Chondrocyte (in vitro differentiated cells): ENCODE results near the gene SUPT4H1. TPM values are rescaled to one million over a fixed set of nuclear protein-coding genes. Genes with fewer than 3 reads are reported as not detected.

ENCODE experiments used
- DNase-seq: peaks from one replicate; pipeline ENCODE4 v3.0.0; 2021; ENCODE audit warnings: mixed read lengths, low spot score
- H3K27ac Mint-ChIP-seq: one replicate; pipeline ENCODE4 v1.8.0; 2021; ENCODE audit warnings: mild to moderate bottlenecking, moderate library complexity, mixed read lengths; ENCODE audit not compliant: unreplicated experiment
- H3K27me3 Mint-ChIP-seq: 2 replicates; pipeline ENCODE4 v1.8.0; 2021; ENCODE audit warnings: low read depth, mixed read lengths
- H3K36me3 Mint-ChIP-seq: 2 replicates; pipeline ENCODE4 v1.8.0; 2021; ENCODE audit warnings: low read depth, mixed read lengths
- H3K4me1 Mint-ChIP-seq: 2 replicates; pipeline ENCODE4 v1.8.0; 2021; ENCODE audit warnings: low read depth, mild to moderate bottlenecking, mixed read lengths
- H3K4me3 Mint-ChIP-seq: one replicate; pipeline ENCODE4 v1.8.0; 2021; ENCODE audit warnings: mild to moderate bottlenecking, moderate library complexity, mixed read lengths; ENCODE audit not compliant: unreplicated experiment
- H3K9me3 Mint-ChIP-seq: 2 replicates; pipeline ENCODE4 v1.8.0; 2021; ENCODE audit warnings: low read depth, mixed read lengths
- CTCF ChIP-seq: fragments of 200-600 bp; sonication (generic); IDR thresholded peaks from 2 replicates; pipeline ENCODE4 v1.5.0; 2021; ENCODE audit warnings: antibody characterized with exemption, mild to moderate bottlenecking, moderate library complexity
- total RNA-seq: library from RNA; stranded (reverse); gene quantifications from 3 replicates; pipeline ENCODE4 v1.2.1, GENCODE V29; 2021

Gene SUPT4H1
- total RNA-seq, 1 donor from 2014 or later: 57.4 TPM

DNA sequence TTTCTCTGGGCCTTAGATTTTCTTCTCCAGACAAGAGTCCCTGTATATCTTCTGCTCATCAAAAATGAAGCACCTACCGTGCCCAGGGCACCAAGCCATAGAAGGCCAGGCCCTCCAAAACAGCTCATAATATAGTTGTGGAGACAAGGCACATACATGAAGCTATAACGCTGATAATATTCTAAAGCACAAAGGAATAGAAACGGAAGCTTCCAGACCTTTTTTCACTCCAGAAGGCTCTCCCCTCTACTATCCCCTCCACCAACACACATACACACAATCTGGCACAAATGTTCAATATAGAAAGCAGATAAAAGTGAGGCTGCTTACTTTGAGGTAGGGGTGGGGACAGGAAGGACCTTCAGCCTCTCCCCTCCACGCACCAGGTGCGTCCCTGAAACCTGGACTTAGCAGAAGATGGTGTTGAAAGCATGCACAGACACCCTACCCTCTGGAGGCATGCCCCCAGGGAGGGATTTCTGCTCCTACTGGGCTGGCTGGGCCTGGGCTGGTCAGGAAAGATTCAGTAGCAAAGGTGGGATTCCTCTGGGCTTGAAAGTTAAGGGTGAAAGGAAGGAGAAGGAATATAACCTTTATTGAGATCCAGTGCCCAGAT is 14.1 kb upstream of the SUPT4H1 start:
- Mint-ChIP-seq H3K27ac (no peak overlapping the region), H3K27me3 (peaks cover 7% of the 10 kb centered on the region), H3K9me3 (no peaks in the 10 kb centered on the region), H3K4me1 (no peaks in the 10 kb centered on the region), H3K36me3 (no peaks in the 10 kb centered on the region), H3K4me3 (no peak overlapping the region)
- DNase-seq: no peak
- TF ChIP-seq CTCF: no peak

- H3K4me3 Mint-ChIP-seq: no peak overlapping the region
- TF ChIP-seq CTCF: no peak
Observed at GRCh38 chr17:58365185-58365979, 13.4 kb upstream of the SUPT4H1 start.

DNA sequence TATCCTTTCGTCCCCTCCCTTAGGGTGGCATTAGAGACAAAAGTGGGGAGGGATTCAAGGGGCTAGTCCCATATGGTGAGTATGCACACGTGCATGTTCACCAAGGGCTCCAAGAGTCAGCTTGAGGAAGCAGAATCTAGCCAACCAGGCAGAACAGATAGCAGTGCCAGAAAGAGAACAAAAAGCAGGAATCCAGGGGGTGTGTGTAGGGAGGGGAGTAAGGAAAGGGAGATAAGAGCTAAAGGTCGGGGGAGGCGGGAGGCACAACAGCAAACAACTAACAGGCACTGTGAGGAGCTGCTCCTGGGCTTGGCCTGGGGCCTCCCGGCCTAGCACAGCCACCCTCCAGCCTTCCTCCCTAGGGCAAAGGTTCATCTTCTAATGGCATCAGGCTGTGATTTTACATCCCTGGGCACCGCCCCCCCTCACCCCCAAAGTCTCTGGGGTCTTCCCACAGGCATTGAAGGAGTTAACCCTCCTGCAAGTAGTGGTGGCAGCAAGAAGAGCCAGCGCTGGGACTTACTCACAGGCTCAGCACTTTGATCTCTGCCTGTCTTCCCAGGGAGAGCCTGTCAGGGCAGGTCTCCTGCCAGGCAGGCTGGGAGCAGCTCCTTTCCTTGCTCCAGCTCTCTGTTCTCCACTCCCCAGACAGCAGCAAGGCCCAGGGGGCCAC is 12.4 kb upstream of the SUPT4H1 start:
- Mint-ChIP-seq H3K36me3 (no peaks in the 10 kb centered on the region), H3K27me3 (peaks cover 6% of the 10 kb centered on the region), H3K9me3 (no peaks in the 10 kb centered on the region), H3K4me3 (no peak overlapping the region), H3K27ac (no peak overlapping the region), H3K4me1 (no peaks in the 10 kb centered on the region)
- TF ChIP-seq CTCF: no peak
- no peak for DNase-seq

More at GRCh38 chr17:58365185-58365979, 13.4 kb upstream of the SUPT4H1 start:
- H3K27ac Mint-ChIP-seq: no peak overlapping the region
- no peaks in the 10 kb centered on the region for H3K9me3 Mint-ChIP-seq
- peaks cover 7% of the 10 kb centered on the region for H3K27me3 Mint-ChIP-seq
- H3K36me3 Mint-ChIP-seq: no peaks in the 10 kb centered on the region
- DNase-seq: no peak
- no peaks in the 10 kb centered on the region for H3K4me1 Mint-ChIP-seq

DNA sequence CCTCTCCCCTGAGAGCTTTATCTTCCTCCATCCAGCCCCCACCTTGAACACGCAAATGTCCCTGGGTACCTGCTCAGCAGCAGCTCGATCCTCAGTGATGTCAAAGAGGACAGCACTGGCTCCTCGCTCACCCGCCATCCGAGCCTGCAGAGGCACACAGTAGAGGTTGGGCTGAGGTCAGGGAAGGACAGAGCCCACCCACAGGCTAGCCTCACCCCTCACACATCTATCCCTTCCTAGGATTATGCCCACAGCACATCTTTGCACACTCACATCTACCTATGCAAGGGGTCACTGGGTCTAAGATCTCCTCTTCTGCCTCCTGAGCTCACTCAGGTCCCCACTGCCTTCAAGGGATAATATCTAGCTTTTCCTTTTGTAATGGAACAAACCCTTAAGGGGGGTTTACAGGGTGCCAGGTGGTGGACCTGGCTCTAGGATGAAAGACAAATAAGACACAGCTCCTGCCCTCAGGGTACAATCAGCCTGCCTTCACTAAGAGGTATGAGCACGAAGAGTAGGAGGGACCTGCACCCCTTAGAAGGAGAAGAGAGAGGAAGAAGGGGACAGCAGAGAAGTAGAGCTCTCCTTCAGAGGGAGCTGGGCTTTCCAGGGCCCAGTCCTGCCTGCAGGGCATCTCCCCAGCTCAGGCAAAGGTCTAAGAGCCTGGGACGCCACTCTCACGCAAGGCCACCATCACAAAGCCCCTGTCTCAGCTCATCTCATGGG is 11.6 kb upstream of the SUPT4H1 start:
- Mint-ChIP-seq H3K9me3 (no peaks in the 10 kb centered on the region), H3K4me3 (no peak overlapping the region), H3K27me3 (peaks cover 2% of the 10 kb centered on the region), H3K36me3 (no peaks in the 10 kb centered on the region), H3K27ac (no peak overlapping the region), H3K4me1 (no peaks in the 10 kb centered on the region)
- TF ChIP-seq CTCF: no peak
- no peak for DNase-seq
